K562 (cell line): ENCODE measurements around the gene RXRB. TPM values are rescaled to one million over a fixed set of nuclear protein-coding genes. Genes with fewer than 3 reads are reported as not detected.
A peak's percentile ranks its signal among the peaks of the same experiment; 100 is the strongest.

Experiments
- CEBPB ChIP-seq: fragments of 450-650 bp; IDR thresholded peaks from 2 replicates; pipeline ENCODE4 v1.6.1; 2016; ENCODE audit warnings: missing genetic modification characterization, missing compliant biosample characterization
- CHD1 ChIP-seq: fragments of 200-600 bp; sonication (generic); IDR thresholded peaks from one replicate; pipeline ENCODE4 v1.6.1; 2012; ENCODE audit warnings: mild to moderate bottlenecking, moderate library complexity, low read length, inconsistent platforms
- EP300 ChIP-seq: IDR thresholded peaks from 2 replicates; pipeline ENCODE4 v1.6.1; 2012; ENCODE audit warnings: low read length, improper control_type of control experiment
- MAFF ChIP-seq: IDR thresholded peaks from 2 replicates; pipeline ENCODE4 v1.6.1; 2012; ENCODE audit warnings: low read length, improper control_type of control experiment
- NFIX ChIP-seq: fragments of 250-450 bp; sonication (Bioruptor Pico); IDR thresholded peaks from 2 replicates; pipeline ENCODE4 v1.4.0; 2020; ENCODE audit warnings: low read depth, mild to moderate bottlenecking, moderate library complexity
- POLR2B ChIP-seq: fragments of 450-650 bp; IDR thresholded peaks from 2 replicates; pipeline ENCODE4 v1.6.1; 2018; ENCODE audit warnings: low read depth; ENCODE audit not compliant: partially characterized antibody
- RBFOX2 ChIP-seq: fragments of 200-400 bp; formaldehyde crosslinking; IDR thresholded peaks from 2 replicates; pipeline ENCODE4 v1.6.1; 2017; ENCODE audit warnings: low read depth, mild to moderate bottlenecking, low read length, moderate library complexity
- SAFB ChIP-seq: fragments of 200-400 bp; formaldehyde crosslinking; IDR thresholded peaks from 2 replicates; pipeline ENCODE4 v1.6.1; 2017; ENCODE audit warnings: low read depth, low read length, borderline replicate concordance
- SMARCE1 ChIP-seq: fragments of 450-650 bp; IDR thresholded peaks from 2 replicates; pipeline ENCODE4 v1.7.1; 2016; ENCODE audit warnings: mild to moderate bottlenecking
- ZNF184 ChIP-seq: sonication (generic); formaldehyde crosslinking; IDR thresholded peaks from 2 replicates; pipeline ENCODE4 v1.5.0; 2020; ENCODE audit warnings: missing genetic modification reagents
- polyA plus RNA-seq, 8 experiments: library from polyadenylated mRNA; depleted of rRNA in 4 of 8; stranded (reverse) in 5 of 8; unstranded in 3 of 8; fragments of >200 nt; fragmentation: Nextera tagmentation in 2 of 8; fragmentation: Illumina TruSeq in 1 of 8; extraction: Ambion mirVana in 2 of 8; extraction: Trizol in 1 of 8; gene quantifications; 2 replicates each; pipeline versions ENCODE4 v1.2.1 to v1.2.3, GENCODE V29; 2011 to 2014; ENCODE audit warnings: inconsistent platforms in 1 of 8, missing spikeins in 1 of 8
- total RNA-seq, 7 experiments: library from RNA; depleted of rRNA in 6 of 7; stranded (reverse); fragments of >200 nt in 6 of 7; fragmentation: Illumina TruSeq in 2 of 7; extraction: Trizol in 2 of 7; gene quantifications; 2 replicates each; pipeline versions ENCODE4 v1.2.1 to v1.2.3, GENCODE V29; 2011 to 2021; ENCODE audit warnings: low replicate concordance in 1 of 7
- TF ChIP-seq, protein P1 (sequence below), 2 experiments: fragments of 450-650 bp; formaldehyde crosslinking in 1 of 2; IDR thresholded peaks; 2 replicates each; pipeline versions ENCODE4 v1.4.0 to v1.6.1; 2014 to 2020; ENCODE audit warnings: mild to moderate bottlenecking in 2 of 2, borderline replicate concordance in 1 of 2, low read depth in 1 of 2
- TF ChIP-seq, protein P2 (sequence below), 2 experiments: fragments of 150-350 bp in 1 of 2; IDR thresholded peaks; 2 replicates each; pipeline ENCODE4 v1.6.1; 2012 to 2016; ENCODE audit warnings: low read depth in 2 of 2, low read length in 2 of 2, mild to moderate bottlenecking in 1 of 2, moderate library complexity in 1 of 2

RXRB gene
- total and polyA plus RNA-seq, 9 of the 15 experiments (the other 6 are each of a cell fraction or from before 2014, with no cell fraction given), result 0.76 to 35.5 (median 18.4) TPM

DNA sequence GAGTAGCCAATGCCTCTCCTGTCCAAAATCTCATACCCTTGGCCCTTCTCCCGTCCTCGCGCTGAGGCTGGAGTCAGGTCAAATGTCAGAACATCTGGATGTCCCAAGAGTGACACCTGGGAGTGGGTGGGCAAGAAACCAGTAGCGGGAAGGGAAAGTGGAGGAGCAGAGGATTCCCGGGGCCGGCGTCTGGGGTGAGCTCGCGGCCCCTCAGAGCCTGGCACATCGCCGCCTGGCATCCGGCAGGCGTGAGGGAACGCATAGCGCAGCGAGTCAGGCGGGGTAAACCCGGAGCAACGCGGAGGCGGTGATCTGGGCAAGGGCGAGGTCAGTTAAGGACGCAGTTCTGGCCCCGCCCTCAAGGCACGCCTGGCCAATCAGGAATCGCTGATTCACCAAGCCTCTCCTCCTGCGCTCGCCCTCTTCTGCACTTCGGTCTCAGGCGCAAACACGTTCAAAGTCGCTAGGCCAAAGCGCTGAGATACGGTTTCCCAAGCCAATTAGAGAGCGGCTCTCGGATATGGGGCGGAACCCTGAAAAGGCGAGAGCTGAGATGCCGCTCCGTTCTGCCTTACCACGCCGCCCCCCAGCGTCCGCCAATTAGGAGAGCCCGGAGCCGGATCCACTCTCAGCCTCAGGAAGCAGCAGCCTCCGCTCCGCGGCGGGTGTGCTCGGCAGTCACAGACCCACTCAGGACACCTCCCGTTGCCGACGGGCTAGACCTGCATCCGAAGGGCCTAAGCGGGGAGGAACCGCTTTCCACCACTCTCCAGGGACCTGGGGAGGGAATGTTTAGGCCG lies 48.7 kb upstream of the RXRB start (continued):
- TF ChIP-seq POLR2B, result peak; percentile 87
- peak; percentile 21; the same call in 1 of the 2 replicates for TF ChIP-seq SMARCE1
- TF ChIP-seq, protein P1, sequence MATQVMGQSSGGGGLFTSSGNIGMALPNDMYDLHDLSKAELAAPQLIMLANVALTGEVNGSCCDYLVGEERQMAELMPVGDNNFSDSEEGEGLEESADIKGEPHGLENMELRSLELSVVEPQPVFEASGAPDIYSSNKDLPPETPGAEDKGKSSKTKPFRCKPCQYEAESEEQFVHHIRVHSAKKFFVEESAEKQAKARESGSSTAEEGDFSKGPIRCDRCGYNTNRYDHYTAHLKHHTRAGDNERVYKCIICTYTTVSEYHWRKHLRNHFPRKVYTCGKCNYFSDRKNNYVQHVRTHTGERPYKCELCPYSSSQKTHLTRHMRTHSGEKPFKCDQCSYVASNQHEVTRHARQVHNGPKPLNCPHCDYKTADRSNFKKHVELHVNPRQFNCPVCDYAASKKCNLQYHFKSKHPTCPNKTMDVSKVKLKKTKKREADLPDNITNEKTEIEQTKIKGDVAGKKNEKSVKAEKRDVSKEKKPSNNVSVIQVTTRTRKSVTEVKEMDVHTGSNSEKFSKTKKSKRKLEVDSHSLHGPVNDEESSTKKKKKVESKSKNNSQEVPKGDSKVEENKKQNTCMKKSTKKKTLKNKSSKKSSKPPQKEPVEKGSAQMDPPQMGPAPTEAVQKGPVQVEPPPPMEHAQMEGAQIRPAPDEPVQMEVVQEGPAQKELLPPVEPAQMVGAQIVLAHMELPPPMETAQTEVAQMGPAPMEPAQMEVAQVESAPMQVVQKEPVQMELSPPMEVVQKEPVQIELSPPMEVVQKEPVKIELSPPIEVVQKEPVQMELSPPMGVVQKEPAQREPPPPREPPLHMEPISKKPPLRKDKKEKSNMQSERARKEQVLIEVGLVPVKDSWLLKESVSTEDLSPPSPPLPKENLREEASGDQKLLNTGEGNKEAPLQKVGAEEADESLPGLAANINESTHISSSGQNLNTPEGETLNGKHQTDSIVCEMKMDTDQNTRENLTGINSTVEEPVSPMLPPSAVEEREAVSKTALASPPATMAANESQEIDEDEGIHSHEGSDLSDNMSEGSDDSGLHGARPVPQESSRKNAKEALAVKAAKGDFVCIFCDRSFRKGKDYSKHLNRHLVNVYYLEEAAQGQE (IDR thresholded peaks at IDR 0.05; ENCODE audit: borderline replicate concordance), result peak; percentile 10; the same call in 1 of the 2 replicates
- TF ChIP-seq, protein P1 (CRISPR knock-in tag; IDR thresholded peaks at IDR 0.05; ENCODE audit: low read depth), result no peak
- TF ChIP-seq CHD1, result peak; percentile 5
- 0 out of 2 replicates have a peak, but pooled peaks have one; percentile 6 for TF ChIP-seq EP300
- peak; percentile 49; the same call in 1 of the 2 replicates for TF ChIP-seq CEBPB
- TF ChIP-seq SAFB, result 0 out of 2 replicates have a peak, but pooled peaks have one; percentile 57
- no peak for TF ChIP-seq ZNF184 (CRISPR knock-in tag)
- peak; percentile 89 for TF ChIP-seq RBFOX2
- TF ChIP-seq, protein P2, sequence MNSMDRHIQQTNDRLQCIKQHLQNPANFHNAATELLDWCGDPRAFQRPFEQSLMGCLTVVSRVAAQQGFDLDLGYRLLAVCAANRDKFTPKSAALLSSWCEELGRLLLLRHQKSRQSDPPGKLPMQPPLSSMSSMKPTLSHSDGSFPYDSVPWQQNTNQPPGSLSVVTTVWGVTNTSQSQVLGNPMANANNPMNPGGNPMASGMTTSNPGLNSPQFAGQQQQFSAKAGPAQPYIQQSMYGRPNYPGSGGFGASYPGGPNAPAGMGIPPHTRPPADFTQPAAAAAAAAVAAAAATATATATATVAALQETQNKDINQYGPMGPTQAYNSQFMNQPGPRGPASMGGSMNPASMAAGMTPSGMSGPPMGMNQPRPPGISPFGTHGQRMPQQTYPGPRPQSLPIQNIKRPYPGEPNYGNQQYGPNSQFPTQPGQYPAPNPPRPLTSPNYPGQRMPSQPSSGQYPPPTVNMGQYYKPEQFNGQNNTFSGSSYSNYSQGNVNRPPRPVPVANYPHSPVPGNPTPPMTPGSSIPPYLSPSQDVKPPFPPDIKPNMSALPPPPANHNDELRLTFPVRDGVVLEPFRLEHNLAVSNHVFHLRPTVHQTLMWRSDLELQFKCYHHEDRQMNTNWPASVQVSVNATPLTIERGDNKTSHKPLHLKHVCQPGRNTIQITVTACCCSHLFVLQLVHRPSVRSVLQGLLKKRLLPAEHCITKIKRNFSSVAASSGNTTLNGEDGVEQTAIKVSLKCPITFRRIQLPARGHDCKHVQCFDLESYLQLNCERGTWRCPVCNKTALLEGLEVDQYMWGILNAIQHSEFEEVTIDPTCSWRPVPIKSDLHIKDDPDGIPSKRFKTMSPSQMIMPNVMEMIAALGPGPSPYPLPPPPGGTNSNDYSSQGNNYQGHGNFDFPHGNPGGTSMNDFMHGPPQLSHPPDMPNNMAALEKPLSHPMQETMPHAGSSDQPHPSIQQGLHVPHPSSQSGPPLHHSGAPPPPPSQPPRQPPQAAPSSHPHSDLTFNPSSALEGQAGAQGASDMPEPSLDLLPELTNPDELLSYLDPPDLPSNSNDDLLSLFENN (IDR thresholded peaks at IDR 0.05; ENCODE audit: low read depth in 2 of 2, low read length in 2 of 2), result peak in 1 of 2 experiments; percentile 17; a peak in 1 of 4 replicates
- 0 out of 2 replicates have a peak, but pooled peaks have one; percentile 5 for TF ChIP-seq NFIX (CRISPR knock-in tag)
- peak; percentile 65 for TF ChIP-seq MAFF
